HFF-Myc (cell line): Measurements from ENCODE around the gene RRN3.

Experiments
- DNase-seq: peaks from one replicate; pipeline ENCODE4 v3.0.0-alpha.2; 2011; ENCODE audit warnings: low read depth; ENCODE audit errors: extremely low read depth
- H3K4me3 ChIP-seq: replicated peaks from 2 replicates; pipeline ENCODE4 v1.5.1; 2011; ENCODE audit warnings: low read depth, mild to moderate bottlenecking, control low read depth, low read length
- TF ChIP-seq, protein P1 (sequence below): IDR thresholded peaks from 2 replicates; pipeline ENCODE4 v1.5.1; 2012; ENCODE audit warnings: mild to moderate bottlenecking, low read depth, low read length, control low read depth; ENCODE audit errors: missing control alignments

Gene RRN3

GRCh38 chr16:15041271-15042004, 52.6 kb downstream of the RRN3 start:
- TF ChIP-seq, protein P1, sequence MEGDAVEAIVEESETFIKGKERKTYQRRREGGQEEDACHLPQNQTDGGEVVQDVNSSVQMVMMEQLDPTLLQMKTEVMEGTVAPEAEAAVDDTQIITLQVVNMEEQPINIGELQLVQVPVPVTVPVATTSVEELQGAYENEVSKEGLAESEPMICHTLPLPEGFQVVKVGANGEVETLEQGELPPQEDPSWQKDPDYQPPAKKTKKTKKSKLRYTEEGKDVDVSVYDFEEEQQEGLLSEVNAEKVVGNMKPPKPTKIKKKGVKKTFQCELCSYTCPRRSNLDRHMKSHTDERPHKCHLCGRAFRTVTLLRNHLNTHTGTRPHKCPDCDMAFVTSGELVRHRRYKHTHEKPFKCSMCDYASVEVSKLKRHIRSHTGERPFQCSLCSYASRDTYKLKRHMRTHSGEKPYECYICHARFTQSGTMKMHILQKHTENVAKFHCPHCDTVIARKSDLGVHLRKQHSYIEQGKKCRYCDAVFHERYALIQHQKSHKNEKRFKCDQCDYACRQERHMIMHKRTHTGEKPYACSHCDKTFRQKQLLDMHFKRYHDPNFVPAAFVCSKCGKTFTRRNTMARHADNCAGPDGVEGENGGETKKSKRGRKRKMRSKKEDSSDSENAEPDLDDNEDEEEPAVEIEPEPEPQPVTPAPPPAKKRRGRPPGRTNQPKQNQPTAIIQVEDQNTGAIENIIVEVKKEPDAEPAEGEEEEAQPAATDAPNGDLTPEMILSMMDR, result no peak
- H3K4me3 ChIP-seq, result no peak overlapping the region
- no peak for DNase-seq

DNA sequence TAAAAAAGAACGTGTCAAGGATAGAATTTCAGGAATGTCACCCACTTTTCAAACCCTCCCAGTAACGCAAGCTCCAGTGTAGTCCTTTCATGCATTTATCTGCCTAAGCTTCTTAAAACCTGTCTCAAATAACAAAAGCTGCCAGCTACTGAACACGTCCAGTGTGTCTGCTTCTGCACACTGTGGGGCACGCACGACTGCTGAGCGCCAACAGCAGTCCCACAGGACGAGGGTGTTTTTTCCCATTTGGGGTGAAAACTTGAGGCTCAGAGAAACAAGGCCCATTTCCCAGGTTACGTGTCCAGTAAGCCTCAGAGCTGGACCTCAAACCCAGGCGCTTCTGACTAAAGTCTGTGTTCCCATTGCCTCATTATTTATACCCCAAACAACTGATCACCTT, 55.4 kb downstream of the RRN3 start:
- no peak overlapping the region for H3K4me3 ChIP-seq
- DNase-seq, result no peak
- TF ChIP-seq, protein P1, result no peak

DNA sequence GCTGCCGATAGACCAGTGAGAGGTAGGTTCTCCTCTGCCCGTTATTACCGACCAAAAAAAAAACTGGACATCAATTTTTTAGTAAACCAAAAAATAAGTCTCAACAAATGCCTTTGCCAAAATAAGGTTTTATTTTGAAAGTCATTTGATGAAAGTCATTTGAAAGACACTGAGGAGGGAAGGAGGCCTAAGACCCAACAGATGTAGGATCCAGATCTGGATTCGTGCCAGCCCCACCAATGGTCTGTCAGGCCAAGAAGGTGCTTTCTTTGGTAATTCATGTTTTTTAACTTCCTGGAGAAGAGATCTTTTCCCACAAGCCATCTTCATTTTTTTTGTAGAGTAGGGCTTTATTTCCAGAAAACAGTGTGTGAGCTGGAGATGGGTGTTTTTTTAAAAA, 56.3 kb downstream of the RRN3 start:
- DNase-seq, result no peak
- TF ChIP-seq, protein P1, result no peak
- no peak overlapping the region for H3K4me3 ChIP-seq

GRCh38 chr16:15037003-15037402, 57.1 kb downstream of the RRN3 start:
- DNase-seq, result no peak
- H3K4me3 ChIP-seq, result no peak overlapping the region
- TF ChIP-seq, protein P1, result no peak

DNA sequence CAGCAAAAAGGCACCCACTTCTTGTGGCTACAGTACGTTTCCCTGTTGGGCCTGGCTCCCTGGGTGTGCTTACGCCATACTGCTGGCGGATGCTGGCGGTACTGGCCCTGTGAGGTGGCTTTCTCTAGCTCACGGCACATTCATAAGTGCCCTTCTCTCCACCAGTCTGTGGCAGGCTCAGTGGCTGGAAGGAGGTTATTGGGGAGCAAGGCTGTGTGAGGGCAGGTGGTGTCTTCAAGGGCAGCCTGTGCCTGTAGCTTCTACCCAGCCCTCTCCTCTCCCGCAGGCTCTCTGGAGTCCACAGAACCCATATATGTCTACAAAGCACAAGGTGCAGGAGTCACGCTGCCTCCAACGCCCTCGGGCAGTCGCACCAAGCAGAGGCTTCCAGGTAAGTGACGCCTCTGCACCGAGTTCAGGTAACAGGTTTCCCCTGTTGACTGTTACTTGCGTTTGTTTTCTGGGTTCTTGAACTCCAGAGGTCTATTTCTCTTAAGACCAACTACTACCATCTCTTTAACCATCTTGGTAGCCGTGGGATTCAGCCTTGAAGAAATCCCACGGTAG, 58.8 kb downstream of the RRN3 start:
- no peak for DNase-seq

GRCh38 chr16:15034266-15035162, 59.6 kb downstream of the RRN3 start:
- TF ChIP-seq, protein P1, result no peak
- no peak for DNase-seq
- no peak overlapping the region for H3K4me3 ChIP-seq

More for the DNA sequence above, 58.8 kb downstream of the RRN3 start:
- TF ChIP-seq, protein P1, result no peak
- no peak overlapping the region for H3K4me3 ChIP-seq
